WTC11 (cell line): Measurements from ENCODE around the gene MYL4.

Experiments used
- NR2C2 ChIP-seq: sonication (generic); formaldehyde crosslinking; IDR thresholded peaks from 2 replicates; pipeline ENCODE4 v1.8.0; 2022; ENCODE audit warnings: mild to moderate bottlenecking, missing genetic modification reagents
- TCF7 ChIP-seq: sonication (generic); formaldehyde crosslinking; IDR thresholded peaks from 2 replicates; pipeline ENCODE4 v1.8.0; 2022; ENCODE audit warnings: mild to moderate bottlenecking, low read depth, missing genetic modification reagents, moderate library complexity
- TF ChIP-seq, protein P1 (sequence below): fragments of 250-450 bp; sonication (Bioruptor Pico); IDR thresholded peaks from 2 replicates; pipeline ENCODE4 v2.1.2; 2022; ENCODE audit warnings: mild to moderate bottlenecking, moderate library complexity
- TF ChIP-seq, protein P2 (sequence below): fragments of 200-600 bp; IDR thresholded peaks from 2 replicates; pipeline ENCODE4 v1.8.0; 2022; ENCODE audit warnings: antibody characterized with exemption

DNA sequence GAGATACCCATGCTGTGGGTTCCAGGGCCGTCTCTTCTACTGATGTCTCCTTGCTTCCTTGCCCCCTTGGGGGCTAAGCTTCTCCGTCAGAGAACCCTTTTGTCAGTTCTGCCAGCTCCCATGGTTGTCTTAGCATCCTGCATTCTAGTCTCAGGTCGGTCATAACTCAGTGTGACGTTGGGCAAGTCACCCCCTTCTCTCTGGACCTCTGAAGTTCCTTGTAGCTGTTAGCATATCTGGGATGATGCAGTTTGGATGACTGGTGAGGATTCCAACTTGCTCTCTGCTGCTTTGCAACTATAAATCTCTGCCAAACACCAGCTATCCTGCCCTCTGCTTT is 8.9 kb upstream of the MYL4 start:
- no peak for TF ChIP-seq TCF7 (CRISPR knock-in tag)
- TF ChIP-seq, protein P1, sequence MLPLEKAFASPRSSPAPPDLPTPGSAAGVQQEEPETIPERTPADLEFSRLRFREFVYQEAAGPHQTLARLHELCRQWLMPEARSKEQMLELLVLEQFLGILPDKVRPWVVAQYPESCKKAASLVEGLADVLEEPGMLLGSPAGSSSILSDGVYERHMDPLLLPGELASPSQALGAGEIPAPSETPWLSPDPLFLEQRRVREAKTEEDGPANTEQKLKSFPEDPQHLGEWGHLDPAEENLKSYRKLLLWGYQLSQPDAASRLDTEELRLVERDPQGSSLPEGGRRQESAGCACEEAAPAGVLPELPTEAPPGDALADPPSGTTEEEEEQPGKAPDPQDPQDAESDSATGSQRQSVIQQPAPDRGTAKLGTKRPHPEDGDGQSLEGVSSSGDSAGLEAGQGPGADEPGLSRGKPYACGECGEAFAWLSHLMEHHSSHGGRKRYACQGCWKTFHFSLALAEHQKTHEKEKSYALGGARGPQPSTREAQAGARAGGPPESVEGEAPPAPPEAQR (CRISPR knock-in tag): no peak
- TF ChIP-seq, protein P2, sequence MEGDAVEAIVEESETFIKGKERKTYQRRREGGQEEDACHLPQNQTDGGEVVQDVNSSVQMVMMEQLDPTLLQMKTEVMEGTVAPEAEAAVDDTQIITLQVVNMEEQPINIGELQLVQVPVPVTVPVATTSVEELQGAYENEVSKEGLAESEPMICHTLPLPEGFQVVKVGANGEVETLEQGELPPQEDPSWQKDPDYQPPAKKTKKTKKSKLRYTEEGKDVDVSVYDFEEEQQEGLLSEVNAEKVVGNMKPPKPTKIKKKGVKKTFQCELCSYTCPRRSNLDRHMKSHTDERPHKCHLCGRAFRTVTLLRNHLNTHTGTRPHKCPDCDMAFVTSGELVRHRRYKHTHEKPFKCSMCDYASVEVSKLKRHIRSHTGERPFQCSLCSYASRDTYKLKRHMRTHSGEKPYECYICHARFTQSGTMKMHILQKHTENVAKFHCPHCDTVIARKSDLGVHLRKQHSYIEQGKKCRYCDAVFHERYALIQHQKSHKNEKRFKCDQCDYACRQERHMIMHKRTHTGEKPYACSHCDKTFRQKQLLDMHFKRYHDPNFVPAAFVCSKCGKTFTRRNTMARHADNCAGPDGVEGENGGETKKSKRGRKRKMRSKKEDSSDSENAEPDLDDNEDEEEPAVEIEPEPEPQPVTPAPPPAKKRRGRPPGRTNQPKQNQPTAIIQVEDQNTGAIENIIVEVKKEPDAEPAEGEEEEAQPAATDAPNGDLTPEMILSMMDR: no peak
- no peak for TF ChIP-seq NR2C2 (CRISPR knock-in tag)
